GM19455 (cell line): ENCODE results near the gene AUTS2.

Source experiments
- ATAC-seq: cut with Tn5 transposase; IDR thresholded peaks from one replicate; pipeline ENCODE4 v1.9.1; 2021; ENCODE audit not compliant: unreplicated experiment

Gene AUTS2

GRCh38 chr7:70044981-70045380, 446.7 kb downstream of the AUTS2 start:
- no peak for ATAC-seq

DNA sequence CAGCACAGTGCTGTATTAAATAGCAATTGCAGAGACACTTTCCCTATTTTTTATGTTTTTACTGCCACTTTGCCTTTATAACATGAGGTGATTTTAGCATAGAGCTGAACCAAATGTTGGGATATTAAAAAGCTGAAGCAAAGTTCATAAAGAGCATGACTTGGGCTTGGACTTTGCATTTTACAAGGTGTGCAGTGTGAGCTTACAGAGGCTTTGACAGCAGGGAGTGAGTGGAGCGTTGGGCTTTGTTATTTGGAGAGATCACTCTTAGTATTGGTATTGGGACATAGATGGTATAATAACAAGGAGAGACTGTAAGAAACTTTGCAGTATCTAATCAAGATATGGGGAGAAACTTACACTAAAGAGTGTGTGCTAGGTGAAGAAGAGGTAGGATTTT, 449.1 kb downstream of the AUTS2 start:
- no peak for ATAC-seq

DNA sequence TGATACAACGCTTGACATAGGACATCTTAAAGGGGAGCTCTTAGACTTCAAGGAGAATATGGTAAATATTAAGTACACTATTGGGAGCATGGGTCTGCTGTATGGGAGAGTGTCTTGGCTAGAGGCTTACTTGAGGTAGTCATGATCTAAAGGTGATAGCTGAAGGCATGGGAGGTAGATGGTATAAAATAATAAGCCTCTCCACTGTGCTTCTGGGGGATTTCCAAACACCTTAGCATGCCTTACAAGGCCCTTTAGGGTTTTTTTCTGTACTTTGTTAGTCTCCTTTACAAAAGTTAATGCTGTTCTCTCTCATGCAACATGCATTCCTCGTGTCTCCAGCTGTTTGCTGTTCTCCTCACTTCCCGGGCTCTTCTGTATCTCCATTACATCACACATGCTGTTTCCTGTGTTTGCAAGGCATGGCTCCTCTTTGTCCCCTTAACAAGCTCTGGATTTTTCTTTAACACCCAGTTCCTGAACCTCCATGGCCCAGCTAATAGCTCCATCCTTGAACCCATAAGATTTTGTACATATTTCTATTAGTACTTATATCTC, 449.7 kb downstream of the AUTS2 start:
- no peak for ATAC-seq

DNA sequence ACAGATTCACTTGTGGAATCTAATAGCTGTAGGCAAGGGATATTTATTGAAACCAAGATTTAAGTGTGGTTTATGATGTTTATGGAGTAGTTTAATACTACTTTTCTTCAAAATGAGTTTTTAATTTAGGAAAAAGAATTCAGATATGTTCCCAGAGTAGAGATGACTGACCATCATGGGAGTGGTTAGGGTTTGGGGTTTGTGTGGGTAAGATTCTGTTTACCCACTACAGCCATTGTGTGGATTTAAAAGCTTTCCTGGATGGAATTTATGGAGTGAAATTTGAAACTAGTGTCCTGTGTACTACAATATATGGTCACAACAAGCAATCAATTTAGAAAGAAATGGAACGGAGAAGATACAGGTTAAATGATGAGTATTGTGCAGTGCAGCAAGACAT, 453.5 kb downstream of the AUTS2 start:
- ATAC-seq, result no peak

DNA sequence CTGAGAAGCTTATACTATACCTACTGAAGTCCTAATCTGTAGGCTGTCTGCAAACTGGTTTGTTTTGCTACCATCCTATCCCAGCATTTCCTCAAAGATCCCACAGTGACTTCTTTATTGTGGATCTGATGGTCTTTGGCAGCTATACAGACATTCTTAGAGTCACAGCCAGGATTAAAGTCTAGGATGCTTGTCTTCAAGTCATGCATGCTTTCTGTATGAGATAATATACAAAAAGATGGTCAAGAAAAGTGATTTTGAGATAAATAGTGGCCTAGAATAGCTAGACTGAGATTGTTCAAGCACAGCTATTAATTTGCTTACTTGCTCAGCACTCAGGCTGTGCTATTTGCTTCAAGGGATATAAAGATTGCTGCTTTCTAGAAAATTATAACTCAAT, 454.4 kb downstream of the AUTS2 start:
- no peak for ATAC-seq

- ATAC-seq, result no peak
Measured at GRCh38 chr7:70053421-70053820, 455.1 kb downstream of the AUTS2 start.

DNA sequence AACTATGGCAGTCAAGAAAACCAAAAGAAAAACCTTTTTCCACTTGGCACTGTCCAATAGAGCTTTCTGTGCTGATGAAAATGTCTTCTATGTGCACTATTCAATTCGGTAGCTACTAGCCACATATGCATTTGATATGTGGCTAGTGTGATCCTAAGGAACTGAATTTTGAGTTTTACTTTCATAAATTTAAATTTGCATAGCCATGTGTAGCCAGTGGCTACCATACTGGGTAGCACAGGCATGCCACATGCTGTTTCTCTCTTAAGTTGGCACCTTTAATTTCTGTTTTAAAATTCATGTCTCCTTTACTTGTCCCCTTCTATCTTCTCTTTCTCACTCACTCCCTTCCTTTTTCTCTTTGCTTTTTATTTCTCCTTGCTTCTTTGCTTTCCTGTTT, 455.7 kb downstream of the AUTS2 start:
- ATAC-seq, result no peak

DNA sequence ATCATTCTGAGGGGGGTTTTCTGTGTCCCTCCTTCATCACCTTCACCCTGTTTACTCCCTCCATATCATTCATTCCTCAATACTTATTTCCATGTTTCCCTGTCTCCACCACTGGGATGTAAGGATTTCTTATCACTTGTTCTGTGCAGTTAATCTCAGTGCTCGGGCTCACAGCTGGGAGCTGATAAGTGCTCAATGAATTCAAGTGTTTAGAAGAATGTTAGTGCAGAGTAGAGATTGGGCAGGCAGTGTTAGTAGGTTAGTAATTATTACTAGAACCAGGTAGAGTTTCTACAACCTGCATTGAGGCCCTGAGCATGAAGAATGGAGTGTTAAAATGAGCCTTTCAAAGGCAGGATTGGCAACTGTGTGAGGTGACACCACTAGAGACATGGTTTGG, 458.1 kb downstream of the AUTS2 start:
- no peak for ATAC-seq

GRCh38 chr7:70060298-70061068, 462.2 kb downstream of the AUTS2 start:
- no peak for ATAC-seq

- ATAC-seq, result no peak
Measured at GRCh38 chr7:70063371-70063770, 465.1 kb downstream of the AUTS2 start.

GRCh38 chr7:70063927-70064326, 465.7 kb downstream of the AUTS2 start:
- ATAC-seq, result no peak

- ATAC-seq, result no peak
Measured at GRCh38 chr7:70066844-70067243, 468.6 kb downstream of the AUTS2 start.

DNA sequence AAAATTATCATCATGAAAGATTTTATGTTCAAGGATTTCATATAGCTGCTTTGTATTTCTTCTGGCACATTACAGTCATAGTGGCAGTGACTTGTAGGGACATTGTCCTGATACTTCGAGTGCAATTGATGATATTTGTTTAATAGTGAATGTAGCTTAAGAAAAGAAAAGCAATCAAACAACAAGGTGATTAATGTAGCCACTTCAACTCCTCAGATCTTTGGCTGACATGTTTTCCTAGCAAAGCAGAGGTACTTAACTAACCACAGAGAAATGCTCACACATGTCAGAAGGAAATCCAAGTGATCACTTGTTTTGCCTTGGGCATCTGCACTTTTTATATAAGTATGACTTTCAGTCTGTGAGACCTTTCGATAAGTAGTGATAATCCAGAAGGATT, 470.3 kb downstream of the AUTS2 start:
- no peak for ATAC-seq

- no peak for ATAC-seq
Measured at GRCh38 chr7:70069977-70070376, 471.7 kb downstream of the AUTS2 start.

DNA sequence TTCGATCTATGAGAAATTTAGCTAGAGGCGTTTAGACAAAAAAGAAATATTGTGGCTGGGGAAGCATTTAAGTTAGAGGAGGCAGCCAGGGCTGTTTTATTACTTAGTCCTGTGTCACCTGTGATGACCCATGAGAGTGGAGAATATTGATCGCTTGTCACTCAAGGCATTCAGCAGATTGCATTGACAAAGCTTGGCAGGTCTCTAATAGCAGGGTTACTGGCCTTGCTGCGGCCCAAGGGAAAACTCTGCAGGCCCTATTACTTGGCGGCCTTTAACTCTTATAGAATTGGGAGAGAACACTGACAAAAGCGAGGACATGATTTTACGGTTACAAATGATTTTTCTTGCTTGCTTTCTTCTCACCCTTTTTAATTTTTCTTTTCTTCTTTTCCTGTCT, 473.5 kb downstream of the AUTS2 start:
- ATAC-seq, result no peak

GRCh38 chr7:70072220-70072619, 473.9 kb downstream of the AUTS2 start:
- no peak for ATAC-seq

DNA sequence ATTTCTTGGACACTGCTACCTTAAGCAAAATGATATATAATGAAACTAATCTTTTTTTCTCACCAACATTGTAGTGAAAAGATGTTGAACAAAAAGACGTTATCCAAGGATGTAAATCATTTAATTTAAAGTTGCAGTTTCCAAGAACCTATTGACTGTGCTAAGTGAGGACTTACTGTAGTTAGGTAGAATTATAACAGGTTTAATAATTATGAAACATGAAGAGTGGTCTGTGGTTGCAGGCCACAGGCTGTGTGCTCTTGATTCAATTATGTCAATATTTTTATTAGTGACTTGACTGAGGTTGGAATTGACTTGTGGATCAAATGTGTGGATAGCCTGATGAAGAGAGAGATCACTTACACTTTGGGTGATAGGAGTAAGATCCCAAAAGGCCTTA, 478.1 kb downstream of the AUTS2 start:
- no peak for ATAC-seq

DNA sequence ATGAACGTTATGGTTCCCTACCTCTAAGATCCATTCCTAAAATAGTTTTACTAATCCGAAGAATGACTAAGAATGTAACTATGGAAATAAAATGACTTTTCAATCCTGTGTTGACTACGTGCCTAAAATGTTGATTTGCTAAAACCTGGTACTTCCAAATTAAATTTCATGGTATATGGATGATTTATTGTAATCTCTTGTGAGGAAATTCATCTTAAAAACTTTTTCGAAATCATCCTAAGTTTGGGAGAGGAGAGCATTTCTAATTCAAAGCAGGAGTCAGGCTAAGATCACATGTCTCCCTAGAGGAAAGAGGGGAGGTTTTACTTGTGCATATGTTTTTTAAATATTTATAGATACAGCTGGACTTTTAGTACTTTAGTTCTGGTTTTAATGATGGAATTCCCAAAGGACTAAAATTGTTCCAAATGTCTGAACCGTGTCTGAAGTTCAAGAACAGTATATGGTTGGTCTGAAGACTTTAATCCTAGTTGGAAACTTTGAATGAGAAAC, 483.9 kb downstream of the AUTS2 start:
- no peak for ATAC-seq

DNA sequence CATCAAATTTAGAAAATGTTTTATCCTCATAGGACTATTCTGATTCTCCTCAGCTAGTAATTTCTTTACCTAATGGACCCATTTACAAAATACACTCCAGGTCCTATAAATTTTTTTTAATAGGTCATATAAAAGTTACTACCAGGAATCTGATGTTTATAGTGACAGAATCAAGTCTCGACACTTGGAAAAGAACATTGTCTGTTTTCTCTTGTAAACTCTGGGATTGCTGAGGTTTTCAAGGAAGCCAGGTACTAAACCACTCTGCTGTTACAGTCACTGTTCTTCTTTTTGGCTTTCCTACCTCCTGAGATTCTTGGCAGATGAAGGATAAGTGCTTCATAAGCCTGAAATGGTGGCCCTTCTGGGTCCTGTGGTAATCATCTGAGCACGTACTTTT, 493.1 kb downstream of the AUTS2 start:
- no peak for ATAC-seq

GRCh38 chr7:70092314-70093204, 494.3 kb downstream of the AUTS2 start:
- no peak for ATAC-seq

DNA sequence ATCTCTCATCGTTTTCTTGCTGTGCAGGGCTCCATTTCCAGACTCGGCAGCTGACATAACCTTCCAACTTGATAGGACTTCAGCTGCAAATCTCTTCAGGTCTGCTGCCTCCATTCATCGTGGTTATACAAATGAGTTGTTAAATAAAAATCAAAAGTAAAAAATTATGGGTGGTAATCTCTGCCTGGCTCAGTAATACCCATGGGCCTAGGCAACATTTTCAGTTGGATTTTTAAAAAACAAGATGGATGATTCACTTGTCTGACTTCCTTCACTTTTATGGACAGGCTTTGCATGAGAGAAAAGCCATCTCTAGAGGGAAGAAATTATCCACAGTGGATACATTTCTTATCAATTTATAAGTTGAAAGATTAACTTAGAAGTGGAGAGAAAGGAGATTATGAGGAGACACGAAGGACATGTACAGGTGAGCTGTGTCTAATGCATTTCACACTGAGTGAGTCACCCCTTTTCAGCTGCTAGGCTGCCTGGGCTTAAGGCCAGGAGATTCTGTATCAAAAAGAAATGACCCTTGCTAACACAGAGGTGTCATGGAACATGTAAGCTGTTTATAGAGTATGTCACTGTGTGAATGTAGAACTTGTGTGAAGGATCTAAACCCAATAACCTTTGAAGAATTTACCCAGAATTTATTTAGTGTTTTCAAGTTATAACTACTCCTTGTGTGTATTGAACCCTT, 495.1 kb downstream of the AUTS2 start:
- no peak for ATAC-seq
